ENCODE results near the gene ABCF2. TPM values are rescaled to one million over a fixed set of nuclear protein-coding genes. Genes with fewer than 3 reads are reported as not detected.

The ABCF2 gene
- total and polyA plus RNA-seq, 2 of the 4 experiments (the other 2 are of a cell fraction), result 46.2 to 103 TPM

- Histone ChIP-seq H3K23ac (ENCODE audit: low read depth, low read length) (no peak overlapping the region), H3K27me3 (ENCODE audit: control insufficient read depth, insufficient read depth, low read length) (no peaks in the 10 kb centered on the region), H3K9ac (ENCODE audit: low read depth, low read length) (no peak overlapping the region), H3K36me3 (ENCODE audit: control insufficient read depth, insufficient read depth, low read length) (peaks cover 14% of the 10 kb centered on the region), H4K5ac (ENCODE audit: low read depth, low read length) (no peak overlapping the region), H3K4me1 (ENCODE audit: control insufficient read depth, insufficient read depth, low read length) (peaks cover 16% of the 10 kb centered on the region), H4K20me1 (ENCODE audit: insufficient read depth, low read length) (peaks cover 33% of the 10 kb centered on the region), H4K91ac (ENCODE audit: insufficient read depth, low read depth, low read length) (no peak overlapping the region), H2BK5ac (ENCODE audit: low read depth, low read length, poor library complexity, severe bottlenecking) (no peak overlapping the region), H2AFZ (replicated peaks; ENCODE audit: low read length, poor library complexity) (no peak overlapping the region), H3K9me1 (ENCODE audit: insufficient read depth, low read length) (peaks cover 5% of the 10 kb centered on the region), H3K4me3 (ENCODE audit: insufficient read depth, low read depth, low read length) (no peak overlapping the region), H3K4ac (ENCODE audit: low read depth, low read length) (no peak overlapping the region), H2BK20ac (ENCODE audit: low read depth, low read length) (no peak overlapping the region), H2AK9ac (replicated peaks; ENCODE audit: low read depth, low read length, poor library complexity) (no peak overlapping the region), H3K18ac (ENCODE audit: low read depth, low read length) (no peak overlapping the region), H3K56ac (ENCODE audit: extremely low read depth, insufficient read depth, low read length) (no peak overlapping the region), H2BK15ac (ENCODE audit: low read depth, low read length) (no peak overlapping the region), H2AK5ac (ENCODE audit: low read depth, low read length) (no peak overlapping the region), H2BK120ac (ENCODE audit: low read depth, low read length) (no peak overlapping the region), H4K8ac (ENCODE audit: low read depth in 2 of 2, low read length in 2 of 2) (no peak overlapping the region), H3K9me3 (ENCODE audit: control insufficient read depth, insufficient read depth, low read length) (no peaks in the 10 kb centered on the region), H3K4me2 (ENCODE audit: low read depth, low read length) (no peak overlapping the region), H3K27ac (ENCODE audit: insufficient read depth, low read length) (no peak overlapping the region), H3K14ac (replicated peaks; ENCODE audit: low read depth, low read length) (no peak overlapping the region), H3K79me1 (ENCODE audit: low read depth in 1 of 2, low read length in 2 of 2) (peaks cover 3 to 45% of the 10 kb centered on the region in 2 experiments)
- no peak for DNase-seq
- POLR2A ChIA-PET (ENCODE audit: unreplicated experiment), result no interaction called here
- ATAC-seq (ENCODE audit: low read depth), result no peak
- TF ChIP-seq RAD21 (IDR thresholded peaks at IDR 0.05; ENCODE audit: low read length) (no peak), RCOR1 (IDR thresholded peaks at IDR 0.05; ENCODE audit: insufficient replicate concordance, low read length) (no peak), RFX5 (IDR thresholded peaks at IDR 0.05; ENCODE audit: low read depth, low read length) (no peak), NFE2L2 (IDR thresholded peaks at IDR 0.05; ENCODE audit: low read depth, low read length) (no peak), BHLHE40 (IDR thresholded peaks at IDR 0.05; ENCODE audit: low read depth, low read length) (no peak), MAFK (IDR thresholded peaks at IDR 0.05; ENCODE audit: low read depth, low read length) (no peak), MAZ (IDR thresholded peaks at IDR 0.05; ENCODE audit: borderline replicate concordance, low read depth, low read length) (no peak), ELK1 (IDR thresholded peaks at IDR 0.05; ENCODE audit: borderline replicate concordance, low read depth, low read length) (no peak)
- CTCF ChIA-PET, result no interaction called here
- dilution Hi-C loops (cut with HindIII; ENCODE audit: low sequenced_read_pairs, unreplicated experiment) (no loop called here), in situ Hi-C loops (cut with MboI; ENCODE audit: low sequenced_read_pairs) (no loop called here), intact Hi-C loops (cut with micrococcal nuclease) (no loop called here)
- 60% methylated on average over 1 of the region's 1 CpG; no CpG with 5 or more reads in 1 of the 2 experiments for WGBS, 2 experiments (ENCODE audit: extremely low coverage in 2 of 2, insufficient read length in 1 of 2)
- BruUV-seq (replicated peaks), result no TSS peak
These were observed 4.1 kb upstream of the ABCF2 start for GRCh38 chr7:151231080-151231479.

All from IMR-90 (cell line).